Measurements from ENCODE around the gene APCDD1. TPM values are rescaled to one million over a fixed set of nuclear protein-coding genes. Genes with fewer than 3 reads are reported as not detected.

The APCDD1 gene
- total RNA-seq, 4 donors from 2014 or later = 34.7 to 196 (median 41.3) TPM

DNA sequence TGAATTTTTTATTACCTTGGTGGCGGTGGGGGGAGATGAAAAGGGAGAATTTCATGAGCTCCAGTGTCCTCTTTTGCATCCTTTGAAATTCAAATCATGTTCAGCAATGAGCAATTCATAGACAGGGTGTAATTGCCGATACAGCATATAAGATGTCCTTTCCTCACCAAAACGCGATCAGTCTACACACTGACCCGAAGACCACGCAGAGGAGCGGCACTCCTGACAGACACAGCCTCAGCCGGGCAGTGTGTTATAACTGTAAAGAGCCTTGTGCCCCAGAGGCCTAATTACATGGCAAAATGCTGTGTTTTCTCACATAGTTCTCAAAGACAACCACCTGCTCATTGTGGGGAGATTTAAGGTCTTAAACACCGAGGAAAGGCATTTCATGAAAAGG lies 38.4 kb upstream of the APCDD1 start:
- WGBS, 2 donors (ENCODE audit: low coverage in 1 of 2) = 84 to 100% methylated on average over 8 to 9 of the region's 9 CpGs
- Histone ChIP-seq H3K27ac (no peak overlapping the region), H3K4me1 (peaks cover 0 to 11% (median 0%) of the 10 kb centered on the region in 3 donors), H3K27me3 (no peaks in the 10 kb centered on the region), H3K9me3 (no peaks in the 10 kb centered on the region), H3K36me3 (no peaks in the 10 kb centered on the region), H3K4me3 (no peak overlapping the region)
- TF ChIP-seq EP300 (IDR thresholded peaks at IDR 0.05) (no peak), POLR2AphosphoS5 (IDR thresholded peaks at IDR 0.05) (no peak), POLR2A (IDR thresholded peaks at IDR 0.05) (no peak), CTCF (IDR thresholded peaks at IDR 0.05) (no peak)
- ATAC-seq = no peak

DNA sequence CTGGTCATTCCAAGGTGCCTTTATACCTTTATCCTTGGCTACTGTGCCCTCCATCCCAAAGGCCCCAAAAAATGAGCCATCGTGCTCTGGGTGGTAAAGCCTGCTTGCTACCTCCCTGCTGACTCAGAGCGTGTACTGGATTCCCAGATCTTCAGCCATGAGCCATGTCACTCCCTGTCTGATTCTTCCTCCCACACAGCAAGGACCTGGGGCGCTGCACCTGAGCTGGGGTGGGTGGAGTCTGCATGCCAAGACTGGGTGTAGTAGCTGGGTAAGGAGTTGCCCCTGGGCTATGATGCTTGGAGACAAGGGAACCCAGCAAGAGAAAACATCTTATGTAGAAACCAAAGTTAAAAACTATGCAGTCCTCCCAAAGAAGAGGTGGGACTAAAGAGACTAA lies 37.2 kb upstream of the APCDD1 start:
- H3K36me3 ChIP-seq = no peaks in the 10 kb centered on the region
- H3K4me1 ChIP-seq = peaks cover 0 to 11% (median 0%) of the 10 kb centered on the region in 3 donors
- WGBS, 2 donors (ENCODE audit: low coverage in 1 of 2) = 100% methylated on average over 2 of the region's 3 CpGs; no CpG with 5 or more reads in 1 of the 2 donors
- ATAC-seq = no peak
- H3K27ac ChIP-seq = peak overlapping the region in 1 of 4 donors; percentile 15
- H3K4me3 ChIP-seq = no peak overlapping the region
- no peak for TF ChIP-seq POLR2A (IDR thresholded peaks at IDR 0.05)
- TF ChIP-seq EP300 (IDR thresholded peaks at IDR 0.05) = no peak
- no peaks in the 10 kb centered on the region for H3K27me3 ChIP-seq
- H3K9me3 ChIP-seq = no peaks in the 10 kb centered on the region

DNA sequence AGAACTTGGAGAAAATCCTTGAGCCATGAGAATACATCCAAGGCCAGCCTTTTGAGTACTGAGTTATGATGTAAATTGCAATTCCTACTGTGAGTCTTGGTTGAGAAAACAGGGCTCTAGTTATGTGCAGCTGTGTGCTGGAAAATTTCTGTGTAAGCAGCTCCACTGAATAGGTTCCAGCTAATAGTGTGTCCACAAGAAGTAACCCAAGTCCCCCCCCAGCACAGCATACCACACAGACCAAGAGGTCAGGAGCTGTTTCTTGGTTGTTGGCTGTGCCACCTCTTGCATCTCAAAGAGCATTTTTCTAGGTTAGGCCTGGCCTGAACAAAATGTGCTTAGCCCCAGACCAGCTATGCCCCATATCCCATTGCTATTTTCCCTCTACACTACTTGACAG lies 36.8 kb upstream of the APCDD1 start:
- Histone ChIP-seq H3K36me3 (no peaks in the 10 kb centered on the region), H3K27me3 (no peaks in the 10 kb centered on the region), H3K27ac (peak overlapping the region in 1 of 4 donors; percentile 15), H3K9me3 (no peaks in the 10 kb centered on the region), H3K4me3 (no peak overlapping the region), H3K4me1 (peaks cover 0 to 14% (median 0%) of the 10 kb centered on the region in 3 donors)
- ATAC-seq = peak; percentile 60
- peak; percentile 80 for TF ChIP-seq POLR2AphosphoS5 (IDR thresholded peaks at IDR 0.05)
- TF ChIP-seq EP300 (IDR thresholded peaks at IDR 0.05) = no peak
- TF ChIP-seq CTCF (IDR thresholded peaks at IDR 0.05) = no peak

DNA sequence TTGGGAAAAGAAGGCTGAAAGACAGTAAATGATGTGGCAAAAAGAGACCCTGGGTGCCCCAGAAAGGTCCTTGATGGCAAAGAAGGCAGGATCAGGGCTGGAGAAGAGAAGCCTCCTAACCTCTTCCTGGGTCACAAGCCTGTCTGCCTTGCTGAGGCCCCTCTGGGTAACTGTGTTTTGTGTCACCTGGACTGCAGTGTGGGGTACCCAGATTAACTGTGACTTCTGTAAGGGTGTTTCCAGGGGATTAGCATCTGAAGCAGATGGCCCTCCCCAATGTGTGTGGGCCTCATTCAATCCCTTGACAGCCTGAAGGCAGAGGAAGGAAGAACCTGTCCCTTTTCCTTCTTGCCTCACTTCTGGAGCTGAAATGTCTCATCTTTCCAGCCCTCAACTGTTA lies 35.6 kb upstream of the APCDD1 start:
- Histone ChIP-seq H3K36me3 (no peaks in the 10 kb centered on the region), H3K4me1 (peaks cover 0 to 17% (median 0%) of the 10 kb centered on the region in 3 donors), H3K9me3 (no peaks in the 10 kb centered on the region), H3K4me3 (no peak overlapping the region), H3K27me3 (peaks cover 9% of the 10 kb centered on the region), H3K27ac (no peak overlapping the region)
- ATAC-seq = no peak
- TF ChIP-seq EP300 (IDR thresholded peaks at IDR 0.05) = no peak
- TF ChIP-seq POLR2A (IDR thresholded peaks at IDR 0.05) = no peak
- TF ChIP-seq CTCF (IDR thresholded peaks at IDR 0.05) = no peak
- no peak for TF ChIP-seq POLR2AphosphoS5 (IDR thresholded peaks at IDR 0.05)

GRCh38 chr18:10419420-10420103 lies 34.9 kb upstream of the APCDD1 start:
- H3K9me3 ChIP-seq = no peaks in the 10 kb centered on the region
- H3K4me3 ChIP-seq = no peak overlapping the region
- H3K27me3 ChIP-seq = peaks cover 10% of the 10 kb centered on the region
- H3K4me1 ChIP-seq = peaks cover 0 to 17% (median 2%) of the 10 kb centered on the region in 3 donors
- WGBS, 2 donors (ENCODE audit: low coverage in 1 of 2) = 75 to 76% methylated on average over 3 to 5 of the region's 5 CpGs
- no peak overlapping the region for H3K27ac ChIP-seq
- no peak for TF ChIP-seq EP300 (IDR thresholded peaks at IDR 0.05)
- no peak for TF ChIP-seq POLR2AphosphoS5 (IDR thresholded peaks at IDR 0.05)
- no peaks in the 10 kb centered on the region for H3K36me3 ChIP-seq
- ATAC-seq = no peak

All from gastroesophageal sphincter (tissue), 4 donors.